IMR-90 (cell line): Measurements from ENCODE around the gene FAM163B.

Experiments used
- BHLHE40 ChIP-seq: fragments of 150-350 bp; IDR thresholded peaks from 2 replicates; pipeline ENCODE4 v1.6.1; 2016; ENCODE audit warnings: mild to moderate bottlenecking, low read depth, low read length
- CEBPB ChIP-seq: IDR thresholded peaks from 2 replicates; pipeline ENCODE4 v1.6.1; 2012; ENCODE audit warnings: low read depth, low read length, improper control_type of control experiment
- CTCF ChIP-seq: conservative IDR thresholded peaks from 2 replicates; pipeline ENCODE4 v1.5.1; 2012; ENCODE audit warnings: mild to moderate bottlenecking, low read depth, low read length, improper control_type of control experiment
- ELK1 ChIP-seq: fragments of 150-350 bp; IDR thresholded peaks from 2 replicates; pipeline ENCODE4 v1.6.1; 2016; ENCODE audit warnings: low read depth, mild to moderate bottlenecking, low read length, moderate library complexity, borderline replicate concordance
- FOS ChIP-seq: fragments of 150-350 bp; IDR thresholded peaks from 2 replicates; pipeline ENCODE4 v1.6.1; 2016; ENCODE audit warnings: low read depth, low read length
- MAFK ChIP-seq: IDR thresholded peaks from 2 replicates; pipeline ENCODE4 v1.6.1; 2012; ENCODE audit warnings: low read depth, low read length, improper control_type of control experiment
- MAZ ChIP-seq: IDR thresholded peaks from 2 replicates; pipeline ENCODE4 v1.6.1; 2012; ENCODE audit warnings: low read depth, mild to moderate bottlenecking, low read length, improper control_type of control experiment, moderate library complexity, borderline replicate concordance
- MXI1 ChIP-seq: IDR thresholded peaks from 2 replicates; pipeline ENCODE4 v1.6.1; 2012; ENCODE audit warnings: low read depth, mild to moderate bottlenecking, low read length, moderate library complexity, borderline replicate concordance
- POLR2A ChIP-seq: IDR thresholded peaks from 2 replicates; pipeline ENCODE4 v1.6.1; 2012; ENCODE audit warnings: mild to moderate bottlenecking, low read depth, low read length
- RAD21 ChIP-seq: IDR thresholded peaks from 2 replicates; pipeline ENCODE4 v1.6.1; 2012; ENCODE audit warnings: low read length, improper control_type of control experiment
- RCOR1 ChIP-seq: IDR thresholded peaks from 2 replicates; pipeline ENCODE4 v1.6.1; 2012; ENCODE audit warnings: mild to moderate bottlenecking, low read length, improper control_type of control experiment; ENCODE audit not compliant: insufficient replicate concordance
- RFX5 ChIP-seq: IDR thresholded peaks from 2 replicates; pipeline ENCODE4 v1.8.0; 2012; ENCODE audit warnings: low read depth, mild to moderate bottlenecking, low read length, moderate library complexity
- USF2 ChIP-seq: fragments of 150-350 bp; IDR thresholded peaks from 2 replicates; pipeline ENCODE4 v1.6.1; 2017; ENCODE audit warnings: mild to moderate bottlenecking, antibody characterized with exemption, low read length, low read depth

- TF ChIP-seq CTCF (no peak), USF2 (no peak), RCOR1 (no peak), POLR2A (no peak), BHLHE40 (no peak), MAZ (no peak), ELK1 (no peak), MAFK (no peak), RFX5 (no peak), RAD21 (no peak), MXI1 (no peak), FOS (no peak), CEBPB (no peak)
These were observed 28.4 kb upstream of the FAM163B start for GRCh38 chr9:133637451-133638055.
